Ramos (cell line): ENCODE measurements around the gene ZNRF2.

Experiments used
- in situ Hi-C: fragments of 300-500 bp; cut with MboI; formaldehyde crosslinking; loops from one replicate; pipeline ENCODE4 v1.14.3; 2022; ENCODE audit warnings: low sequenced_read_pairs; ENCODE audit not compliant: unreplicated experiment

ZNRF2 gene

DNA sequence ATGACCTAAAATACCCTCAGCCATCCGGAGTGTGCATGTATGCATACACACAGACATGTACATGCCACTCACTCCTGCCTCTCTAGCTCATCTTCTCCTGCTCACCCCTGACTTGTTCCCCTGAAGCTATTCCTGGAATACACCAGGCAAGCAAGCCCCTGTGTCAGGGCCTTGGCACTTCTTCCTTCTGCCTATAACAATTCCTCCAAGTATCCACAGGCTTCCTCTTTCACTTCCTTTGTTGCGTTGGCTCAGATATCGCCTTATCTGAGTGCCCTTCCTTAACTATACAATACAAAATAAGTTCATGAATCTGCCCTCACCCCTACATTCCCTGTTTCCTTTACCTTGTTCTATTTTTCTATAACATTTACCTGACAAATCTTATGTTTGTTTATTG, 105.4 kb downstream of the ZNRF2 start:
- in situ Hi-C loops, result no loop called here

- in situ Hi-C loops, result no loop called here
These were observed 106.6 kb downstream of the ZNRF2 start for GRCh38 chr7:30390736-30391636.

GRCh38 chr7:30391806-30392205, 107.4 kb downstream of the ZNRF2 start:
- in situ Hi-C loops, result no loop called here

GRCh38 chr7:30395676-30396075, 111.3 kb downstream of the ZNRF2 start:
- in situ Hi-C loops, result no loop called here

GRCh38 chr7:30396389-30396788, 112.0 kb downstream of the ZNRF2 start:
- in situ Hi-C loops, result no loop called here

- in situ Hi-C loops, result no loop called here
These were observed 119.1 kb downstream of the ZNRF2 start for GRCh38 chr7:30403477-30403876.

DNA sequence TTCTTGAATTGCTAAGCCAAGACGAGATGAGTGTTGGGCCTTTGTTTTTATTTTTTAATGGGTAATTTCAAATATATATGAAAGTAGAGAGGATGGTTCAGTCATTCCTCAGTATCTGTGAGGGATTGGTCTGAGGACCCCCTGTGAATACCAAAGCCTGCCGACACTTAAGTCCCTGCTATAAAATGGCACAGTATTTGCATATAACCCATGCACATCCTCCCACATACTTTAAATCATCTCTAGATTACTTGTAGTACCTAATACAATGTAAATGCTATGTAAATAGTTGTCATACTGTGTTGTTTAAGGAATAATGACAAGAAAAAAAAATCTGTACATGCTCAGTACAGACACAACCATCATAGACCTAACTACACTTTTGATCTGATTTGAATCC, 120.8 kb downstream of the ZNRF2 start:
- in situ Hi-C loops, result no loop called here

GRCh38 chr7:30406664-30407425, 122.4 kb downstream of the ZNRF2 start:
- in situ Hi-C loops, result no loop called here

- in situ Hi-C loops, result no loop called here
These were observed 126.8 kb downstream of the ZNRF2 start for GRCh38 chr7:30411173-30411572.

DNA sequence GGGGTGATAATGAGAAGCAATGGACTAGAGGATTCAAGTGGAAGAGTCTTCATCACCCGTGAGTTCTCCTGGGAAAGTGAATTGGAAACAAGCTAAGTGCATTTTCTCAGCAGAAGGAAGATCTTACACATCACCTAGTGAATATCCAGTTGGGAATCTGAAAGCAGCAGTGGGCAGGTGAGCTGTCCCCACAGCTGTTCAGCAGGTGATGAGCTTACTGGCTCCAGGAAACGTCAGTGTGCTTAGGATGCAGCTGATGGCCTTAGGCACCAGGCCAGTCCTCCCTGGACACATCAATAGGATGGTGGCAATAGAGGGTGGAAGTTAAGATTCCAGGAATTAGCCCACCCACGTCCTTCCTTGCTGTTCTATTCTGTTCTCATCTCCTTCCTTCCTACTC, 127.5 kb downstream of the ZNRF2 start:
- in situ Hi-C loops, result no loop called here

DNA sequence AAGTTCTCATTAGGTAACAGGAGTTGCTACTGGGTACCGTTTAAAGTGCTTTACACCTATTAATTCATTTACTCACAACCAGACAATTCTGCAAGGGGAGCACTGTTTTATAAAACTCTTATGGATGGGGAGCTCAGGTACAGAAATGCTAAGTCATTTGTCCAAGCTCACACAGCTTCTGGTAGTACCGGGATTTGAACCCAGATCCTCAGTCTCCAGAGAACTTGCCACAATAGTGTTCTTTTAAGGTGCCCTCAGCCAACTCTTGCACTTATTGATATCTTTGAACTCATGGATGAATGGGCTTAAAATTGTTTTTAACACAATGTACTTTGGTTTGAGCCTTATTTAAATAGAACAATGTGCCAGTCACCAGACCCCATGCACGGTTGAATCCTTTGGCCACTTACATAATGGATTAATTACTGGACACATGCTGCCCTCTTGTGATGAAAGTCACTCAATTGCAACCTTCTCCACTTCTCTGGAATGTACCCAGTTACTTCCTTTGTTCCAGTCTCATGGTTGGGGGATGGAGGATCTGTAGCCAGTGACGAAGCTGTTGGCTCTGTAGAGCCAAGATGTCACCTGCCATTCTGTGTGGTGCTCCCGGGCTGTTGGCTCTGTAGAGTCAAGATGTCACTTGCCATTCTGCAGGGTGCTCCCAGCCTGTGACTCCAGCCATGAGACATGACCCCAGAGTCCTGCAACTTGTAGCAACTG, 128.5 kb downstream of the ZNRF2 start:
- in situ Hi-C loops, result no loop called here

GRCh38 chr7:30413864-30414263, 129.5 kb downstream of the ZNRF2 start:
- in situ Hi-C loops, result no loop called here
